Heart left ventricle (tissue), 16 donors: ENCODE measurements around the gene BAIAP2. TPM values are rescaled to one million over a fixed set of nuclear protein-coding genes. Genes with fewer than 3 reads are reported as not detected.
"Not testable (repeated sequence)": the region's sequence is repeated elsewhere in the genome, so short reads cannot be mapped to it uniquely, and the experiment has no call there.

Experiments
- ATAC-seq, 4 donors: fragments of 200-7000 bp; cut with Tn5 transposase; one replicate each; pipeline ENCODE4 v1.9.1; 2020 to 2022; ENCODE audit warnings: moderate library complexity in 4 of 4, mild to moderate bottlenecking in 3 of 4, moderate number of reproducible peaks in 1 of 4
- DNase-seq, 5 donors: peaks; one replicate each; pipeline ENCODE4 v3.0.0-alpha.2; 2020
- H3K27ac ChIP-seq, 12 donors: fragments of 200-600 bp; sonication (generic) in 4 of 12; one replicate each; pipeline versions ENCODE4 v1.5.0 to v1.8.0; 2016 to 2022; ENCODE audit warnings: mild to moderate bottlenecking in 2 of 12
- H3K27me3 ChIP-seq, 9 donors: fragments of 200-600 bp; sonication (generic) in 2 of 9; one replicate each; pipeline versions ENCODE4 v1.5.1 to v1.8.0; 2016 to 2022; ENCODE audit warnings: mild to moderate bottlenecking in 3 of 9
- H3K36me3 ChIP-seq, 9 donors: fragments of 200-600 bp; sonication (generic) in 2 of 9; one replicate each; pipeline versions ENCODE4 v1.5.0 to v1.8.0; 2018 to 2022; ENCODE audit warnings: mild to moderate bottlenecking in 2 of 9
- H3K4me1 ChIP-seq, 12 donors: fragments of 200-600 bp; sonication (generic) in 4 of 12; one replicate each; pipeline versions ENCODE4 v1.5.0 to v1.8.0; 2016 to 2022; ENCODE audit warnings: mild to moderate bottlenecking in 3 of 12
- H3K4me3 ChIP-seq, 12 donors: fragments of 200-600 bp; sonication (generic) in 4 of 12; one replicate each; pipeline versions ENCODE4 v1.5.0 to v1.8.0; 2017 to 2022; ENCODE audit warnings: mild to moderate bottlenecking in 9 of 12, moderate library complexity in 4 of 12
- H3K9me3 ChIP-seq, 12 donors: fragments of 200-600 bp; sonication (generic) in 4 of 12; one replicate each; pipeline versions ENCODE4 v1.5.0 to v1.8.0; 2016 to 2022; ENCODE audit warnings: mild to moderate bottlenecking in 1 of 12
- POLR2A ChIP-seq, 2 donors: fragments of 450-650 bp; IDR thresholded peaks; one replicate each; pipeline ENCODE4 v1.6.1; 2017; ENCODE audit warnings: antibody characterized with exemption in 2 of 2, mild to moderate bottlenecking in 2 of 2, moderate library complexity in 2 of 2
- WGBS, 4 donors: extraction: QIAGEN DNeasy Blood & Tissue Kit in 2 of 4; methylation state at CpG; one replicate each; pipeline versions ENCODE4 v1.1.5 to v1.1.7; 2013 to 2018; 5-methylcytosine and 5-hydroxymethylcytosine counted together
- intact Hi-C, 10 donors: fragments of 100-400 bp; cut with DNase I; formaldehyde crosslinking; loops; one replicate each; pipeline versions ENCODE4 v1.11.1 to v1.14.2; 2022
- polyA plus RNA-seq, 2 donors: library from polyadenylated mRNA; stranded (reverse); fragments of 200-250 nt; gene quantifications; one replicate each; pipeline ENCODE4 v1.2.3, GENCODE V29; 2013
- total RNA-seq, 9 donors: library from RNA; depleted of rRNA in 2 of 9; stranded (reverse); fragments of >200 nt in 2 of 9; fragmentation: NEBNext Ultra II Directional in 3 of 9; extraction: Animal tissue kit (Norgen Biotek cat#: 25700) in 3 of 9; gene quantifications; one replicate each; pipeline versions ENCODE4 v1.1.0 to v1.2.4, GENCODE V29; 2016 to 2023
- TF ChIP-seq, protein P1 (sequence below), 12 donors: fragments of 200-600 bp; sonication (generic) in 4 of 12; IDR thresholded peaks; one replicate each; pipeline versions ENCODE4 v1.5.0 to v1.8.0; 2018 to 2022; ENCODE audit warnings: antibody characterized with exemption in 12 of 12, mild to moderate bottlenecking in 5 of 12
- donor health status: ischemic (EF 13 %, LVEDD 7.1; RV severe dilation, severe dysfunction).
- donor health status: healthy with polysubstance abuse.
- donor health status: DM: no; HTN: yes; CAD: no.
- donor health status: DM: no; HTN: no; CAD: no.
- donor health status: ischemic (EF 25% LVEDD 6.9; RV normal size, moderate dysfunction).
- donor health status: ischemic (EF 25% LVEDD 5.7; RV mildly dilated, moderate dysfunction).
- donor health status: healthy.
- donor health status: DM: yes; HTN: yes; CAD: no.
- donor health status: ischemic (EF 35%, LVEDD 5.7; RV mildly dilated, moderate dysfunction).
- donor health status: nonischemic (EF 11% LVEDD 7.7; RV severe dilation, severe dysfunction).
- donor health status: DM: yes; HTN: yes; CAD: no.
- donor health status: PGD.
- donor health status: ischemic (EF 29% LVEDD 5.4; RV normal size, mild dysfunction).
- donor health status: nonischemic (EF 23%, LVEDD 6.1; RV moderate dilation, normal function).

The BAIAP2 gene
- total and polyA plus RNA-seq, 11 donors: 8.9 to 30.2 (median 18.5) TPM

DNA sequence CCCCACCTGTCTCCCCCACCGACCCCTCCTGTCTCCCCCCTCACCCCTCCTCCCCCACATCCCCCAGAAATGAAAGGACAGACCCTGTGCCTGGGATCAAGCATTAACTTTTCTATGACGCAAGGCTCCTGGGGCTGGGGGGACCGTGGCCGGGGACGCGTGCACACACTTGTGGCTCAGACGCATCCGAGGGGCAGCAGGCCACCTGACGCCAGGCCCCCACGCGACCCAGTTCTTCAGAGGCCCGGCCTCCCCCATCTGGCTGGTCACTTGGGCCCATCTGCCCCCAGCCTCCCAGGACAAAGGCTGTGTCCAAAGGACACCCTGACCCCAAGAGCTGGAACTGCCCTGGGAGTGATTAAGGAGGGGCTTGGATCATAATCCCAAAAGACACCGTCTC, 116.3 kb downstream of the BAIAP2 start:
- Histone ChIP-seq H3K9me3 (no peaks in the 10 kb centered on the region), H3K4me1 (peaks cover 0 to 36% (median 0%) of the 10 kb centered on the region in 12 donors), H3K27me3 (no peaks in the 10 kb centered on the region), H3K36me3 (no peaks in the 10 kb centered on the region), H3K4me3 (no peak overlapping the region), H3K27ac (peak overlapping the region in 1 of 12 donors; percentile 77)
- DNase-seq (peak in 1 of 5 donors; percentile 17), ATAC-seq (no peak)
- no peak for TF ChIP-seq POLR2A (IDR thresholded peaks at IDR 0.05)
- TF ChIP-seq, protein P1, sequence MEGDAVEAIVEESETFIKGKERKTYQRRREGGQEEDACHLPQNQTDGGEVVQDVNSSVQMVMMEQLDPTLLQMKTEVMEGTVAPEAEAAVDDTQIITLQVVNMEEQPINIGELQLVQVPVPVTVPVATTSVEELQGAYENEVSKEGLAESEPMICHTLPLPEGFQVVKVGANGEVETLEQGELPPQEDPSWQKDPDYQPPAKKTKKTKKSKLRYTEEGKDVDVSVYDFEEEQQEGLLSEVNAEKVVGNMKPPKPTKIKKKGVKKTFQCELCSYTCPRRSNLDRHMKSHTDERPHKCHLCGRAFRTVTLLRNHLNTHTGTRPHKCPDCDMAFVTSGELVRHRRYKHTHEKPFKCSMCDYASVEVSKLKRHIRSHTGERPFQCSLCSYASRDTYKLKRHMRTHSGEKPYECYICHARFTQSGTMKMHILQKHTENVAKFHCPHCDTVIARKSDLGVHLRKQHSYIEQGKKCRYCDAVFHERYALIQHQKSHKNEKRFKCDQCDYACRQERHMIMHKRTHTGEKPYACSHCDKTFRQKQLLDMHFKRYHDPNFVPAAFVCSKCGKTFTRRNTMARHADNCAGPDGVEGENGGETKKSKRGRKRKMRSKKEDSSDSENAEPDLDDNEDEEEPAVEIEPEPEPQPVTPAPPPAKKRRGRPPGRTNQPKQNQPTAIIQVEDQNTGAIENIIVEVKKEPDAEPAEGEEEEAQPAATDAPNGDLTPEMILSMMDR (IDR thresholded peaks at IDR 0.05): no peak
- WGBS, 4 donors: 78 to 82% (median 82%) methylated on average over 1 to 13 of the region's 13 CpGs
- intact Hi-C loops: no loop called here

DNA sequence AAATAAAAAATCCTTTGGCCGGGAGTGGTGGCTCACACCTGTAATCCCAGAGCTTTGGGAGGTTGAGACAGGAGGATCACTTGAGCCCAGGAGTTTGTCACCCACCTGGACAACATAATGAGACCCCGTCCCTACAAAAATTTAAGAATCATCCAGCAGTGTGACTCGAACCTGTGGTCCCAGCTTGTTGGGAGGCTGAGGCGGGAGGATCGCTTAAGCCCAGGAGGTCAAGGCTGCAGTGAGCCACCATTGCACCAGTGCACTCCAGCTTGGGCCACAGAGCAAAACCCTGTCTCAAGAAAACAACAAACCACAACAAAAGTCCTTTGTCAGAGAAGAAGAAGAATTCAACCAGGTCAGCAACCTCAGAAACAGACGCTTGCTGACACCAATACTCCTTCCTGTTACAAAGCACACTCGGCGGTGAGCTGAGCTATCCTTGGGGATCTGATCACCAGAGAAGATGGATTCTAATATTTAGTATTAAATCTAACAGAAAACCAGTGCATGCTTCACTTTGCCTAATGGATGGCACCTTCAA, 117.4 kb downstream of the BAIAP2 start:
- Histone ChIP-seq H3K36me3 (no peaks in the 10 kb centered on the region), H3K27ac (peak overlapping the region in 1 of 12 donors; percentile 77), H3K4me3 (no peak overlapping the region), H3K4me1 (peaks cover 0 to 36% (median 0%) of the 10 kb centered on the region in 12 donors), H3K27me3 (no peaks in the 10 kb centered on the region), H3K9me3 (no peaks in the 10 kb centered on the region)
- 79 to 87% (median 86%) methylated on average over 8 of the region's 8 CpGs for WGBS, 4 donors
- intact Hi-C loops: no loop called here
- ATAC-seq: no peak
- TF ChIP-seq, protein P1 (IDR thresholded peaks at IDR 0.05): no peak
- no peak for TF ChIP-seq POLR2A (IDR thresholded peaks at IDR 0.05)
- DNase-seq: no peak

DNA sequence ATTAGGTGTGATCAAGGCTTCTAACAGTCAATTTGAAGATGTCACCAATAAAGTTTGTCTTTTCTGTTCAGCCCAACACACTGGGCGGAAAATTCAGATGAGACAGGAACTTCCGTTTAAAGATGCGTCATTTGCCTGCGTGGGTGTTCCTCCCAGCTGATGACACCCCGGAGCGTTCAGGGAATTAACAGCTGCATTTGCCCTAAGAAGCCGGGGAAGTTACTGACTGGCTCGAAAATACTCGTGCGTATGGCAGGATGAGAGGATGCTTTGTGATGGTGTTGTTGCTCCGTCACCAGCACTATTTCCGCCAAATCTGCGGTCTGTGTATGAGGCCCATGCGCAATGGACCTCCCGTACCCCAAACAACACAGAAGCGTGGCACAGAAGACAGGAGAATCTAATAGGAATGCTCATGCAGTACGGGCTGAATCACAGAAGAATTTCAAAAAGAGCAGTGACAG, 118.4 kb downstream of the BAIAP2 start:
- ATAC-seq: peak in 2 of 4 donors; percentile 68 to 78
- no peak for TF ChIP-seq POLR2A (IDR thresholded peaks at IDR 0.05)
- TF ChIP-seq, protein P1 (IDR thresholded peaks at IDR 0.05): no peak
- H3K9me3 ChIP-seq: no peaks in the 10 kb centered on the region
- intact Hi-C loops: no loop called here
- H3K4me3 ChIP-seq: no peak overlapping the region
- H3K36me3 ChIP-seq: no peaks in the 10 kb centered on the region
- H3K4me1 ChIP-seq: peaks cover 0 to 36% (median 0%) of the 10 kb centered on the region in 12 donors
- peak in 3 of 5 donors; percentile 37 to 49 (median 43) for DNase-seq
- WGBS, 4 donors: 50 to 62% (median 55%) methylated on average over 17 of the region's 17 CpGs
- H3K27ac ChIP-seq: peak overlapping the region in 1 of 12 donors; percentile 77
- H3K27me3 ChIP-seq: no peaks in the 10 kb centered on the region

DNA sequence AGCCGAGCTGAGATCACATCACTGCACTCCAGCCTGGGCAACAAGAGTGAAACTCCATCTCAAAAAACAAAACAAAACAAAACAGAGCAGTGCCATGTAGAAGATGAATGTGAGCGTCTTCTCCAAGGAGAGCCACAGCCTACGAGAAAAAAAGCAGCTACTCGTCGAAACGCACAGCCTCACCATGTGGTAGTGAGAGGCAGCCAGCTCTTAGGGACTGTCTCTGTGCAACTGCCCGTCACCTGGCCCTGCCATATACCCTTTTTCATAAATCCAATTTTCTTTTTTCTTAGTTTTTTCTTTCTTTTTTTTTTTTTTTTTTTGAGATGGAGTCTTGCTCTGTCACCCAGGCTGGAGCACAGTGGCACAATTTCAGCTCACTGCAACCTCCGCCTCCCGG, 119.1 kb downstream of the BAIAP2 start:
- H3K36me3 ChIP-seq, ATAC-seq, H3K4me3 ChIP-seq, H3K27me3 ChIP-seq, DNase-seq, H3K9me3 ChIP-seq, intact Hi-C loops: not testable (repeated sequence)
- 86 to 95% (median 94%) methylated on average over 9 of the region's 9 CpGs for WGBS, 4 donors
- Histone ChIP-seq H3K4me1 (peaks cover 0 to 36% (median 0%) of the 10 kb centered on the region in 12 donors), H3K27ac (peak overlapping the region in 1 of 12 donors; percentile 69)

DNA sequence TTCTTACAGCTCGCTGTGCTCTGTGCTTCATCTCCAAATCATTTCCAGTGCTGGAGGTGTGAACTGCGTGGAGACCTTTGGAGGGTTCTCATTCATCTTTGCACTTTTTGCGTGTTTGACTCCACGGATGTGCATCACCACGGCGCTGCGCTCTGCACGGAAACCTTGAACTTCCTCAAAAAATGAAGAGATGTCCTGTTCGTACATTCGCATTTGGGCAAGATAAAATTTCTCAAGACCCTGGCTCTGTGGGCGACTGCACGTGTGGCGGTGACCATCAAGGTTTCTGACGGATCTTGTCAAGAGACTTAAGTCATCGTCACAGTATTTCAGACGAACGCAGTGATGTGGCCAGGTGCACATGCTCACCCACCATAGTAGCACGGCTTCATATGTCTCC, 120.0 kb downstream of the BAIAP2 start:
- no peaks in the 10 kb centered on the region for H3K9me3 ChIP-seq
- no peak overlapping the region for H3K4me3 ChIP-seq
- DNase-seq: peak in 1 of 5 donors; percentile 25
- no peak for ATAC-seq
- H3K27me3 ChIP-seq: no peaks in the 10 kb centered on the region
- H3K4me1 ChIP-seq: peaks cover 0 to 35% (median 0%) of the 10 kb centered on the region in 12 donors
- TF ChIP-seq, protein P1 (IDR thresholded peaks at IDR 0.05): no peak
- TF ChIP-seq POLR2A (IDR thresholded peaks at IDR 0.05): no peak
- H3K36me3 ChIP-seq: no peaks in the 10 kb centered on the region
- no peak overlapping the region for H3K27ac ChIP-seq
- intact Hi-C loops: no loop called here
- WGBS, 4 donors: 93 to 95% (median 94%) methylated on average over 18 of the region's 18 CpGs
